ENCODE measurements around the gene STARD10. TPM values are rescaled to one million over a fixed set of nuclear protein-coding genes. Genes with fewer than 3 reads are reported as not detected.

The STARD10 gene
- total and polyA plus RNA-seq, 9 of the 15 experiments (the other 6 are each of a cell fraction or from before 2014, with no cell fraction given): 0.15 to 52.9 (median 32.3) TPM

- TF ChIP-seq ZBTB49 (CRISPR knock-in tag; IDR thresholded peaks at IDR 0.05; ENCODE audit: borderline replicate concordance) (no peak), VEZF1 (CRISPR knock-in tag; IDR thresholded peaks at IDR 0.05) (peak; percentile 86), STAG1 (CRISPR knock-in tag; IDR thresholded peaks at IDR 0.05; ENCODE audit: borderline replicate concordance) (no peak), YY1 (IDR thresholded peaks at IDR 0.05; ENCODE audit: borderline replicate concordance in 1 of 3, control insufficient read depth in 1 of 3, extremely low read depth in 1 of 3, insufficient read depth in 3 of 3, insufficient read length in 1 of 3, insufficient replicate concordance in 2 of 3, low read depth in 1 of 3, low read length in 2 of 3) (no peak), ZNF766 (CRISPR knock-in tag; conservative IDR thresholded peaks at IDR 0.05) (peak; percentile 34; the same call in 1 of the 2 replicates), RBFOX2 (IDR thresholded peaks at IDR 0.05; ENCODE audit: low read depth, low read length) (peak; percentile 58), SMAD4 (CRISPR knock-in tag; conservative IDR thresholded peaks at IDR 0.05) (peak; percentile 78), CBX5 (IDR thresholded peaks at IDR 0.05; ENCODE audit: borderline replicate concordance, low read depth) (peak; percentile 29; the same call in 1 of the 2 replicates), SAP30 (IDR thresholded peaks at IDR 0.05; ENCODE audit: borderline replicate concordance, insufficient read depth, low read depth, low read length, poor library complexity, severe bottlenecking) (no peak)
These were observed 52.4 kb downstream of the STARD10 start (continued) for GRCh38 chr11:72741429-72741833.

Measured in K562 (cell line).